HT-29 (cell line): ENCODE measurements around the gene CBX8. TPM values are rescaled to one million over a fixed set of nuclear protein-coding genes. Genes with fewer than 3 reads are reported as not detected.

Experiments used
- DNase-seq: peaks from one replicate; pipeline ENCODE4 v3.0.0-alpha.2; 2015; ENCODE audit warnings: low spot score
- total RNA-seq: library from RNA; depleted of rRNA; stranded (reverse); fragments of >200 nt; shearing (Covaris generic); gene quantifications from 2 replicates; pipeline ENCODE4 v1.2.3, GENCODE V29; 2014; rRNA removed

CBX8 gene
- total RNA-seq: 14.4 and 14.9 TPM in 2 replicates

- DNase-seq: peak; percentile 99
Measured at GRCh38 chr17:79796763-79797491, at the start of gene CBX8. CBX8 (minus strand) TSS chr17:79797077; CDS start chr17:79796998, 79 bp downstream.

- DNase-seq: no peak
Measured at GRCh38 chr17:79845601-79845949, 48.7 kb upstream of the CBX8 start.

- no peak for DNase-seq
Measured at GRCh38 chr17:79844869-79845600, 48.2 kb upstream of the CBX8 start.

GRCh38 chr17:79843816-79844800, 47.2 kb upstream of the CBX8 start:
- DNase-seq: no peak

- DNase-seq: no peak
Measured at GRCh38 chr17:79843474-79843815, 46.6 kb upstream of the CBX8 start.

GRCh38 chr17:79842656-79843473, 46.0 kb upstream of the CBX8 start:
- DNase-seq: no peak

GRCh38 chr17:79842136-79842655, 45.3 kb upstream of the CBX8 start:
- no peak for DNase-seq

- no peak for DNase-seq
Measured at GRCh38 chr17:79841369-79842135, 44.7 kb upstream of the CBX8 start.

- no peak for DNase-seq
Measured at GRCh38 chr17:79840989-79841286, 44.1 kb upstream of the CBX8 start.

- no peak for DNase-seq
Measured at GRCh38 chr17:79840269-79840988, 43.6 kb upstream of the CBX8 start.

GRCh38 chr17:79839356-79840268, 42.7 kb upstream of the CBX8 start, which contains the start of gene CBX4:
CBX4 (minus strand) TSS chr17:79839440; CDS start chr17:79839251, 189 bp downstream.
- peak; percentile 93 for DNase-seq

GRCh38 chr17:79838522-79839274, 41.8 kb upstream of the CBX8 start:
- peak; percentile 61 for DNase-seq

- DNase-seq: no peak
Measured at GRCh38 chr17:79837888-79838521, 41.1 kb upstream of the CBX8 start.

- peak; percentile 91 for DNase-seq
Measured at GRCh38 chr17:79836972-79837887, 40.4 kb upstream of the CBX8 start.

- DNase-seq: peak; percentile 42
Measured at GRCh38 chr17:79836510-79836971, 39.7 kb upstream of the CBX8 start.

- peak; percentile 73 for DNase-seq
Measured at GRCh38 chr17:79835953-79836509, 39.2 kb upstream of the CBX8 start.
